NCI-H82 treated with DMSO at 0.1 percent for 48 hours (cell line): ENCODE measurements around the gene GOLGA8B.
"Not testable (repeated sequence)": the region's sequence is repeated elsewhere in the genome, so short reads cannot be mapped to it uniquely, and the experiment has no call there.

Experiments
- DNase-seq: peaks from one replicate; lab custom pipeline; 2025; ENCODE audit not compliant: unreplicated experiment; lab: John Stamatoyannopoulos, UW

Gene GOLGA8B

GRCh38 chr15:34598799-34599585 is 15.5 kb upstream of the GOLGA8B start:
- no peak for DNase-seq

- DNase-seq: no peak
Observed at GRCh38 chr15:34597316-34597715, 13.9 kb upstream of the GOLGA8B start.

GRCh38 chr15:34594361-34594760 is 10.9 kb upstream of the GOLGA8B start:
- DNase-seq: peak; percentile 90

GRCh38 chr15:34591306-34591705 is 7.9 kb upstream of the GOLGA8B start:
- DNase-seq: no peak

- peak; percentile 56 for DNase-seq
Observed at GRCh38 chr15:34588046-34588674, 4.7 kb upstream of the GOLGA8B start.

- DNase-seq: not testable (repeated sequence)
Observed at GRCh38 chr15:34585966-34586365, 2.5 kb upstream of the GOLGA8B start.

GRCh38 chr15:34584996-34585395 is 1.5 kb upstream of the GOLGA8B start:
- no peak for DNase-seq

GRCh38 chr15:34584330-34584668 is 848 bp upstream of the GOLGA8B start:
- no peak for DNase-seq

- no peak for DNase-seq
Observed at GRCh38 chr15:34582461-34583371, 735 bp downstream of the GOLGA8B start.

- not testable (repeated sequence) for DNase-seq
Observed at GRCh38 chr15:34581687-34582460, 1.6 kb downstream of the GOLGA8B start.

GRCh38 chr15:34581043-34581365 is 2.4 kb downstream of the GOLGA8B start:
- no peak for DNase-seq

- DNase-seq: not testable (repeated sequence)
Observed at GRCh38 chr15:34580251-34581042, 3.0 kb downstream of the GOLGA8B start.

GRCh38 chr15:34578283-34578674 is 5.2 kb downstream of the GOLGA8B start:
- DNase-seq: no peak

GRCh38 chr15:34577658-34578282 is 5.7 kb downstream of the GOLGA8B start:
- not testable (repeated sequence) for DNase-seq

GRCh38 chr15:34575035-34575434 is 8.4 kb downstream of the GOLGA8B start:
- DNase-seq: not testable (repeated sequence)

GRCh38 chr15:34572921-34573320 is 10.5 kb downstream of the GOLGA8B start:
- DNase-seq: not testable (repeated sequence)

GRCh38 chr15:34572019-34572641 is 11.3 kb downstream of the GOLGA8B start:
- not testable (repeated sequence) for DNase-seq

GRCh38 chr15:34569670-34570396 is 13.6 kb downstream of the GOLGA8B start:
- DNase-seq: not testable (repeated sequence)

GRCh38 chr15:34567174-34567573 is 16.3 kb downstream of the GOLGA8B start:
- not testable (repeated sequence) for DNase-seq
